ENCODE measurements around the gene UNC5B. TPM values are rescaled to one million over a fixed set of nuclear protein-coding genes. Genes with fewer than 3 reads are reported as not detected.
A peak's percentile ranks its signal among the peaks of the same experiment; 100 is the strongest.

Gene UNC5B
- total and polyA plus RNA-seq, 2 donors from 2014 or later: 5.5 to 22.6 TPM

GRCh38 chr10:71213761-71214440 lies 1.5 kb downstream of the UNC5B start:
- Histone ChIP-seq H3K36me3 (ENCODE audit: control insufficient read depth in 2 of 3, insufficient read depth in 3 of 3, low read length in 3 of 3) (no peaks in the 10 kb centered on the region), H3K27me3 (ENCODE audit: control insufficient read depth, insufficient read depth, low read length) (peaks cover 2% of the 10 kb centered on the region), H3K4me3 (ENCODE audit: low read length in 3 of 3) (peak overlapping the region; percentile 58 to 77 (median 68)), H3K9me3 (ENCODE audit: control insufficient read depth in 2 of 3, insufficient read depth in 1 of 3, low read length in 3 of 3) (no peaks in the 10 kb centered on the region), H3K4me1 (ENCODE audit: control insufficient read depth in 2 of 3, insufficient read depth in 2 of 3, low read depth in 1 of 3, low read length in 3 of 3) (peaks cover 3 to 27% (median 16%) of the 10 kb centered on the region in 3 donors), H3K27ac (ENCODE audit: low read depth in 2 of 2, low read length in 2 of 2) (no peak overlapping the region), H3K9ac (ENCODE audit: low read length in 3 of 3) (peak overlapping the region in 2 of 3 donors; percentile 59 to 72)
- no peak for FAIRE-seq
- no peak for TF ChIP-seq CTCF (IDR thresholded peaks at IDR 0.05; ENCODE audit: borderline replicate concordance, extremely low read depth, insufficient read depth)
- peak in 3 of 5 donors; percentile 52 to 72 (median 53) for DNase-seq
- intact Hi-C loops (cut with DNase I): loop anchor here (10.0 kb wide), 1 partner anchor 289 kb away; no protein-coding TSS in a partner anchor

DNA sequence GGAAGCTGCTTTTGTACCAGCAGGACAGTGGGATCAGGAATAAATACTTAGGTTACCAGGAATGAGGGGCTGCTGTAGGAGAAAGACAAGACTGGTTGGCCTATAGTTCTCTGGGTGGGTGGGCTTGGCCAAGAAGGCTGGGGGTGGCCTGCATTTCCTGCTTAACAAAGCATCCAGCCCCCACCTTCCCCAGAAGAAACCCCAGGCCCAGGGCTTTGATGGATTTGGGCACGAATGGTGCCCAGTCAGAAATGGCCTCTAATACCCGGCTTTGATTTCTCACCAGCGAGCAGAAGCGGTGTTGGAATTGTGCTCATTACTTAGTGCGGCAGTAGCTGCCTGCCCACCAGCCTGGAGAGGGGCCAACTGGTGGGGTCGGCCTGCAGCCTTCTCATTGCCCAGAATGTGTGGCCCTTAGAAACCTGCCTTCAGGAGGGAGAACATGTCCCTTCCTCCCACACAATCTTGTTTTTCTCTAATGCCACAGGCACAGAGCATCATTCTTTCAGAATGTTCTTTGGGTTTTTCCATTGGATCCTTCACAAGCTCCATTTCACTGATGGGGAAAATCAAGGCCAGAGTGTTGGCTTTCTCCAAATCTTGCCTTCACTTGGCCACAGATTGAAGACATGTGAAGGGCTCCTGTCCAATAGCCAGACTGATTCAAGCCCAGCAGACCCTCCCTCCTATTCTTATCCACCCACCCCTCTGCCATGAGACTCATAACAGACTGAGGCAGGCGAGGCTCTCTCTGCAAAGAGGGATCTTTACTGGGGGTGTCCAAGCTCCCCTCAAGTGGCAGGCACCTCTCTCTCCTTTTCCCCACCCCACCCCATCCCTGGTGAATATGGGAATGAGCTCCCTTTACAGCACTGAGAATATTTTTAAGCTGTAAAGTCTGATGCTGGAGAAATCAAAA lies 2.5 kb downstream of the UNC5B start:
- Histone ChIP-seq H3K9ac (ENCODE audit: low read length in 3 of 3) (peak overlapping the region in 1 of 3 donors; percentile 59), H3K27ac (ENCODE audit: low read depth in 2 of 2, low read length in 2 of 2) (no peak overlapping the region), H3K4me1 (ENCODE audit: control insufficient read depth in 2 of 3, insufficient read depth in 2 of 3, low read depth in 1 of 3, low read length in 3 of 3) (peaks cover 3 to 27% (median 16%) of the 10 kb centered on the region in 3 donors), H3K27me3 (ENCODE audit: control insufficient read depth, insufficient read depth, low read length) (peaks cover 2% of the 10 kb centered on the region), H3K36me3 (ENCODE audit: control insufficient read depth in 2 of 3, insufficient read depth in 3 of 3, low read length in 3 of 3) (no peaks in the 10 kb centered on the region), H3K9me3 (ENCODE audit: control insufficient read depth in 2 of 3, insufficient read depth in 1 of 3, low read length in 3 of 3) (no peaks in the 10 kb centered on the region), H3K4me3 (ENCODE audit: low read length in 3 of 3) (peak overlapping the region; percentile 58 to 77 (median 68))
- DNase-seq (peak in 1 of 5 donors; percentile 35), FAIRE-seq (no peak)
- intact Hi-C loops (cut with DNase I): loop anchor here (10.0 kb wide), 1 partner anchor 290 kb away; no protein-coding TSS in a partner anchor
- no peak for TF ChIP-seq CTCF (IDR thresholded peaks at IDR 0.05; ENCODE audit: borderline replicate concordance, extremely low read depth, insufficient read depth)

DNA sequence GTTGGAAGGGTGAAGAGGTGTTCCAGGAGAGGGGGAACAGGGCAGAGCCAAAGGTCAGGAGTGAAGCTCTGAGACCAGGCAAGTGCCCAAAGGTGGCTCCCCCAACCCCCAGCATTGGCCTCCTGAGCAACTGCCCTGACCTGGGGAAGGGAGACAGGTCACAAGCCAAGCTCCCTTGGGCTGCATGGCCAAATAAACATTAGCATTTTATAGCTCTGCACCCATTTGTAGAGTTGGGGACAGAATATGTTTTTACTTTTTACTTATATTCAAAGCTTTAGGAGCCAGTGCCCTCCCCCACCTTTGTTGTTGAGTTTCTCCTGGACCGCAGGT lies 4.0 kb downstream of the UNC5B start:
- H3K27me3 ChIP-seq (ENCODE audit: control insufficient read depth, insufficient read depth, low read length): no peaks in the 10 kb centered on the region
- peak overlapping the region in 1 of 3 donors; percentile 6 for H3K9ac ChIP-seq (ENCODE audit: low read length in 3 of 3)
- peak overlapping the region in 2 of 3 donors; percentile 26 to 59 for H3K4me3 ChIP-seq (ENCODE audit: low read length in 3 of 3)
- H3K36me3 ChIP-seq (ENCODE audit: control insufficient read depth in 2 of 3, insufficient read depth in 3 of 3, low read length in 3 of 3): no peaks in the 10 kb centered on the region
- no peak overlapping the region for H3K27ac ChIP-seq (ENCODE audit: low read depth in 2 of 2, low read length in 2 of 2)
- DNase-seq (peak in 1 of 5 donors; percentile 44), FAIRE-seq (no peak)
- peaks cover 3 to 36% (median 16%) of the 10 kb centered on the region in 3 donors for H3K4me1 ChIP-seq (ENCODE audit: control insufficient read depth in 2 of 3, insufficient read depth in 2 of 3, low read depth in 1 of 3, low read length in 3 of 3)
- TF ChIP-seq CTCF (IDR thresholded peaks at IDR 0.05; ENCODE audit: borderline replicate concordance, extremely low read depth, insufficient read depth): no peak
- intact Hi-C loops (cut with DNase I): loop anchor here (10.0 kb wide), 1 partner anchor 292 kb away; no protein-coding TSS in a partner anchor
- H3K9me3 ChIP-seq (ENCODE audit: control insufficient read depth in 2 of 3, insufficient read depth in 1 of 3, low read length in 3 of 3): no peaks in the 10 kb centered on the region

Data from kidney (tissue), 14 donors.